H1 (cell line): ENCODE results near the gene PCNX4. TPM values are rescaled to one million over a fixed set of nuclear protein-coding genes. Genes with fewer than 3 reads are reported as not detected.

Source experiments
- ASH2L ChIP-seq: fragments of 200-600, 300-600 bp; sonication (generic); IDR thresholded peaks from one replicate; pipeline ENCODE4 v1.7.1; 2017; ENCODE audit warnings: low read length
- ATF2 ChIP-seq: IDR thresholded peaks from 2 replicates; pipeline ENCODE4 v1.6.1; 2012; ENCODE audit warnings: low read length, inconsistent platforms
- BACH1 ChIP-seq: IDR thresholded peaks from 2 replicates; pipeline ENCODE4 v1.6.1; 2012; ENCODE audit warnings: low read length, improper control_type of control experiment
- PHF8 ChIP-seq: fragments of 200-600 bp; sonication (generic); conservative IDR thresholded peaks from 2 replicates; pipeline ENCODE4 v1.7.1; 2012; ENCODE audit warnings: low read depth, mild to moderate bottlenecking, inconsistent platforms, low read length, moderate library complexity
- POLR2A ChIP-seq, 2 experiments: IDR thresholded peaks; 1 replicate in 1 of 2; 2 replicates in 1 of 2; pipeline ENCODE4 v1.6.1; 2011; ENCODE audit warnings: low read depth in 2 of 2, low read length in 2 of 2, mild to moderate bottlenecking in 2 of 2; ENCODE audit errors: control extremely low read depth in 1 of 2
- RAD21 ChIP-seq, 2 experiments: IDR thresholded peaks in 1 of 2; conservative IDR thresholded peaks in 1 of 2; 2 replicates each; pipeline ENCODE4 v1.6.1; 2011; ENCODE audit warnings: low read depth in 2 of 2, low read length in 2 of 2, improper control_type of control experiment in 1 of 2, inconsistent platforms in 1 of 2, mild to moderate bottlenecking in 1 of 2, moderate library complexity in 1 of 2
- SAP30 ChIP-seq: fragments of 300-600 bp; sonication (generic); IDR thresholded peaks from 2 replicates; pipeline ENCODE4 v1.7.1; 2012; ENCODE audit warnings: low read length, moderate library complexity, mild to moderate bottlenecking, inconsistent platforms; ENCODE audit not compliant: insufficient read depth, insufficient replicate concordance
- TAF1 ChIP-seq: IDR thresholded peaks from 2 replicates; pipeline ENCODE4 v1.6.1; 2011; ENCODE audit warnings: mild to moderate bottlenecking, low read depth, low read length
- TAF7 ChIP-seq: optimal IDR thresholded peaks from 2 replicates; pipeline ENCODE3; 2011; ENCODE audit warnings: low read depth, mild to moderate bottlenecking, inconsistent platforms, low read length, moderate library complexity, borderline replicate concordance
- TBP ChIP-seq: IDR thresholded peaks from 2 replicates; pipeline ENCODE4 v1.6.1; 2011; ENCODE audit warnings: low read depth, low read length, improper control_type of control experiment
- TCF12 ChIP-seq: IDR thresholded peaks from 2 replicates; pipeline ENCODE4 v1.6.1; 2011; ENCODE audit warnings: low read depth, mild to moderate bottlenecking, low read length
- ZNF274 ChIP-seq: IDR thresholded peaks from 2 replicates; pipeline ENCODE4 v1.7.0; 2012; ENCODE audit warnings: low read length, borderline replicate concordance; ENCODE audit errors: extremely low read depth
- polyA plus RNA-seq, 7 experiments: library from polyadenylated mRNA; depleted of rRNA in 3 of 7; stranded (reverse) in 5 of 7; unstranded in 2 of 7; fragments of >200 nt in 5 of 7; fragments of 200-250 nt in 2 of 7; gene quantifications; 1 replicate in 5 of 7; 2 replicates in 1 of 7; 4 replicates in 1 of 7; pipeline versions ENCODE4 v1.2.1 to v1.2.3, GENCODE V29; 2011 to 2013; ENCODE audit warnings: missing spikeins in 2 of 7, mixed read lengths in 2 of 7
- total RNA-seq: library from RNA; stranded (reverse); fragmentation: NEBNext Ultra II Directional; extraction: Animal tissue kit (Norgen Biotek cat#: 25700); gene quantifications from 2 replicates; pipeline ENCODE4 v1.2.1, GENCODE V29; 2021

PCNX4 gene
- total and polyA plus RNA-seq, 2 of the 8 experiments (the other 6 are each of a cell fraction or from before 2014, with no cell fraction given) = 28.4 to 35.5 TPM

GRCh38 chr14:60164712-60165546 is 73.2 kb downstream of the PCNX4 start, which contains the start of gene DHRS7 (continued):
- peak; percentile 7 to 45; a peak in 3 of 4 replicates for TF ChIP-seq RAD21 (IDR thresholded peaks at IDR 0.05 in 1 of 2, conservative IDR thresholded peaks at IDR 0.05 in 1 of 2; ENCODE audit: low read depth in 2 of 2, low read length in 2 of 2)
- TF ChIP-seq PHF8 = peak; percentile 36; the same call in 1 of the 2 replicates
- no peak for TF ChIP-seq TCF12
- peak; percentile 78 for TF ChIP-seq TAF7
- TF ChIP-seq BACH1 = no peak
- TF ChIP-seq POLR2A (IDR thresholded peaks at IDR 0.05; ENCODE audit: control extremely low read depth in 1 of 2, low read depth in 2 of 2, low read length in 2 of 2) = peak in 1 of 2 experiments; percentile 61; a peak in 2 of 3 replicates
- peak; percentile 84; the same call in 1 of the 2 replicates for TF ChIP-seq TAF1
- TF ChIP-seq TBP = peak; percentile 47
- TF ChIP-seq ATF2 = no peak
- TF ChIP-seq SAP30 = no peak
- no peak for TF ChIP-seq ZNF274
- peak; percentile 88 for TF ChIP-seq ASH2L
